ENCODE results near the gene TMPRSS12. TPM values are rescaled to one million over a fixed set of nuclear protein-coding genes. Genes with fewer than 3 reads are reported as not detected.
A peak's percentile ranks its signal among the peaks of the same experiment; 100 is the strongest.

TMPRSS12 gene
- total RNA-seq, 1 donor from 2014 or later: not detected

DNA sequence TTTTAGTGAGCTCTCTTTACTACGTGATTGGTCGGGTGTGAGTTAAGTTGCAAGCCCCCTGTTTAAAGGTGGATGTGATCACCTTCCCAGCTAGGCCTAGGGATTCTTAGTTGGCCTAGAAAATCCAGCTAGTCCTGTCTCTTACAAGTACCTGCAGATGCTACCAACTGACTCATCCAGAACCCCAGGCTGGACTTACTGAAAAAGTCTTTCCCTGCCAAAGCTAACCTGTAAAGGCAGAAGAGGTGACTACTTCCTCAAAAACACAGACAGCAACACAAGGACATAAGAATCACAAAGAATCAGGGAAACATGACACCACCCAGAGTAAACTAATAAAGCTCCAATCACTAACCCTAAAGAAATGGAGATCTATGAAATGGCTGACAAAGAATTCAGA lies 70.5 kb downstream of the TMPRSS12 start:
- no peak overlapping the region for H3K4me3 ChIP-seq (ENCODE audit: low read depth, low read length)
- no peak for FAIRE-seq
- peak; percentile 46 for DNase-seq (ENCODE audit: low read depth)

DNA sequence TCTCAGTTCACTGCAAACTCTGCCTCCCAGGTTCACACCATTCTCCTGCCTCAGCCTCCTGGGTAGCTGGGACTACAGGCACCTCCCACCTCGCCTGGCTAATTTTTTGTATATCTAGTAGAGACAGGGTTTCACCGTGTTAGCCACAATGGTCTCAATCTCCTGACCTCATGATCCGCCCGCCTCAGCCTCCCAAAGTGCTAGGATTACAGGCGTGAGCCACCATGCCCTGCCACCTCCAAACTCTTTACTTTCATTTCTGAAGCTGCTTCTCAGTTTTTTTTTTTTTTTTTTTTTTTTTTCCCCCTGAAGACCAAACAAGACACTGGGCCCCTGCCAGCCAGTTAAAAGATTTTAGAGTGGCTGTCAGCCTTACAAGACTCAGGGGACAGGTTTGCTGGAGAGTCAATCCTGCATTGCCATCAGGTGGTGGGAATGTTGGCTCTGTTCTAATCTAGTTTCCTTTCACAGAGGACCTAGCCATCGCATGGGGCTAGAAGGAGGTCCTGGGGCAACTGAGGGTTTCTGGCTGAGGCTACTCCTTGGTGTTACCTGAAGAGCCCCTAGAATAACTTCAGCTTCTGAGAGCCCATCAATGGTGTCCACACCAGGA lies 72.3 kb downstream of the TMPRSS12 start:
- H3K27me3 ChIP-seq (ENCODE audit: control insufficient read depth, insufficient read depth, low read length): no peaks in the 10 kb centered on the region
- TF ChIP-seq, protein P1, sequence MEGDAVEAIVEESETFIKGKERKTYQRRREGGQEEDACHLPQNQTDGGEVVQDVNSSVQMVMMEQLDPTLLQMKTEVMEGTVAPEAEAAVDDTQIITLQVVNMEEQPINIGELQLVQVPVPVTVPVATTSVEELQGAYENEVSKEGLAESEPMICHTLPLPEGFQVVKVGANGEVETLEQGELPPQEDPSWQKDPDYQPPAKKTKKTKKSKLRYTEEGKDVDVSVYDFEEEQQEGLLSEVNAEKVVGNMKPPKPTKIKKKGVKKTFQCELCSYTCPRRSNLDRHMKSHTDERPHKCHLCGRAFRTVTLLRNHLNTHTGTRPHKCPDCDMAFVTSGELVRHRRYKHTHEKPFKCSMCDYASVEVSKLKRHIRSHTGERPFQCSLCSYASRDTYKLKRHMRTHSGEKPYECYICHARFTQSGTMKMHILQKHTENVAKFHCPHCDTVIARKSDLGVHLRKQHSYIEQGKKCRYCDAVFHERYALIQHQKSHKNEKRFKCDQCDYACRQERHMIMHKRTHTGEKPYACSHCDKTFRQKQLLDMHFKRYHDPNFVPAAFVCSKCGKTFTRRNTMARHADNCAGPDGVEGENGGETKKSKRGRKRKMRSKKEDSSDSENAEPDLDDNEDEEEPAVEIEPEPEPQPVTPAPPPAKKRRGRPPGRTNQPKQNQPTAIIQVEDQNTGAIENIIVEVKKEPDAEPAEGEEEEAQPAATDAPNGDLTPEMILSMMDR (IDR thresholded peaks at IDR 0.05; ENCODE audit: insufficient read depth, low read length, severe bottlenecking): no peak
- FAIRE-seq: no peak
- no peak for DNase-seq (ENCODE audit: low read depth)
- no peaks in the 10 kb centered on the region for H3K36me3 ChIP-seq (ENCODE audit: control insufficient read depth, insufficient read depth, low read length)
- H3K4me3 ChIP-seq (ENCODE audit: low read depth, low read length): no peak overlapping the region

More for the DNA sequence above, 70.5 kb downstream of the TMPRSS12 start:
- TF ChIP-seq, protein P1 (IDR thresholded peaks at IDR 0.05; ENCODE audit: insufficient read depth, low read length, severe bottlenecking): no peak
- Histone ChIP-seq H3K27me3 (ENCODE audit: control insufficient read depth, insufficient read depth, low read length) (no peaks in the 10 kb centered on the region), H3K36me3 (ENCODE audit: control insufficient read depth, insufficient read depth, low read length) (no peaks in the 10 kb centered on the region)

DNA sequence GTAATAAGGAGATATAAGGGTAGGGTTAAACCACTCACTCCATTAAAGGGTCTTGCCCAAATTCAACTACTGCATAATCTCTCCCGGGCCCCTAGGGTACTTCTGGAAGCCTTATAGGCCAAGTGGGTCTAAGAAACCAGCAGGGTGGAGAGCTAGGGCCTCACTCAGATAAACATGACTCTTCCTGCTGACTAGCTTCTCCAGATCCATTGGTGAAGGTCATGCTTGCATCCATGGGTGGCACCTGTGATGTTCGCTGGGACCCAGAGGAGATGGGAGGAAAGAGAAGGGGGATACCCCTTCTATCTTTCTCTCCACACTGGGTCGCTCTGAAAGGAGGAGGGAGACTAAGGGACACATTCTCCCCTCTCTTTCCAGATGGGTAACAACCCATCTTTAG lies 73.6 kb downstream of the TMPRSS12 start:
- Histone ChIP-seq H3K36me3 (ENCODE audit: control insufficient read depth, insufficient read depth, low read length) (no peaks in the 10 kb centered on the region), H3K4me3 (ENCODE audit: low read depth, low read length) (no peak overlapping the region), H3K27me3 (ENCODE audit: control insufficient read depth, insufficient read depth, low read length) (no peaks in the 10 kb centered on the region)
- no peak for DNase-seq (ENCODE audit: low read depth)
- TF ChIP-seq, protein P1 (IDR thresholded peaks at IDR 0.05; ENCODE audit: insufficient read depth, low read length, severe bottlenecking): no peak
- FAIRE-seq: no peak

DNA sequence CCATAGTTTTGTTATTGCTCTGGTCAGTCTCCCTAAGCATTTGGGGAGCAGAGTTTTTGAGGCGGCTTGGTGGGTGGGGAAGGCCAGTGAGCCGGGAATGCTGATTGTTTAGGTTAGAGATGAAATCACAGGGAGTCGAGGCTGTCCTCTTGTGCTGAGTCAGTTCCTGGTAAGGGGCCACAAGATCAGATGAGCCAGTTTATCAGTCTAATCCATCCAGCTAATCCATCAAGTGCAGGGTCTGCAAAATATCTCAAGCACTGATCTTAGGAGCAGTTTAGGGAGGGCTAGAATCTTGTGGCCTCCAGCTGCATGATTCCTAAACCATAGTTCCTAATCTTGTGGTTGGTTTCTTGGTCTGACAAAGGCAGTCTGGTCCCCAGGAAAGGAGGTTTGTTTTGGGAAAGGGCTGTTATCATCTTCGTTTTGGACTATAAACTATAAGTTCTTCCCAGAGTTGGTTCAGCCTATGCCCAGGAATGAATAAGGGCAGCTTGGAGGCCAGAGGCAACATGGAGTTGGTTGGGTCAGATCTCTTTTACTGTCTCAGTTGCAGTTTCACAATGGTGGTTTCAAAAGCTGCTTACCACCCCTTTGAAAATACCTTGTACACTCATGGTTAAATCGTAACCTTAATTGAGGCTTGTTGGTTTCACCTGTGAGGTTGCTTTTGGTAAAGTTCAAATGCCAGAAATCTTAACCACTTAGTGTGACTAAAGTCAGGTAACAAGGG lies 76.0 kb downstream of the TMPRSS12 start:
- FAIRE-seq (no peak), DNase-seq (ENCODE audit: low read depth) (no peak)
- TF ChIP-seq, protein P1 (IDR thresholded peaks at IDR 0.05; ENCODE audit: insufficient read depth, low read length, severe bottlenecking): no peak
- Histone ChIP-seq H3K27me3 (ENCODE audit: control insufficient read depth, insufficient read depth, low read length) (no peaks in the 10 kb centered on the region), H3K36me3 (ENCODE audit: control insufficient read depth, insufficient read depth, low read length) (no peaks in the 10 kb centered on the region), H3K4me3 (ENCODE audit: low read depth, low read length) (no peak overlapping the region)

DNA sequence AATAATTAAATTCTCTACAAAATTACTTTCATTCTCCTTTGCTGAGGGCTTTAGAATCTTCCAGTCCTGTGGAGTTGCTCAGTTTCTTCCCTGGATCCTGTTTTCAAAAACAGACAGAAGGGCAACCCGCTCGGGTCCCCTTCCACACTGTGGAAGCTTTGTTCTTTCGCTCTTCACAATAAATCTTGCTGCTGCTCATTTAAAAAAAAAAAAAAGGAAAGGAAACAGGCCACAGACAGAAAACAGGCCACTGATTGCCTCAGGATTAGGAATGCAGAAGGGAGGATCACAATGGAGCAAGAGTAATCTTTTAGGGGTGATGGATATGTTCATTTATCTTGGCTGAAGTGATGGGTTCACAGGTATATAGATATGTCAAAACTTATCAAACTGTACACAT lies 80.1 kb downstream of the TMPRSS12 start:
- H3K27me3 ChIP-seq (ENCODE audit: control insufficient read depth, insufficient read depth, low read length): no peaks in the 10 kb centered on the region
- DNase-seq (ENCODE audit: low read depth) (no peak), FAIRE-seq (no peak)
- no peaks in the 10 kb centered on the region for H3K36me3 ChIP-seq (ENCODE audit: control insufficient read depth, insufficient read depth, low read length)
- TF ChIP-seq, protein P1 (IDR thresholded peaks at IDR 0.05; ENCODE audit: insufficient read depth, low read length, severe bottlenecking): no peak
- H3K4me3 ChIP-seq (ENCODE audit: low read depth, low read length): no peak overlapping the region
